Measurements from ENCODE around the gene SPINT2.
A peak's percentile ranks its signal among the peaks of the same experiment; 100 is the strongest.

Gene SPINT2

DNA sequence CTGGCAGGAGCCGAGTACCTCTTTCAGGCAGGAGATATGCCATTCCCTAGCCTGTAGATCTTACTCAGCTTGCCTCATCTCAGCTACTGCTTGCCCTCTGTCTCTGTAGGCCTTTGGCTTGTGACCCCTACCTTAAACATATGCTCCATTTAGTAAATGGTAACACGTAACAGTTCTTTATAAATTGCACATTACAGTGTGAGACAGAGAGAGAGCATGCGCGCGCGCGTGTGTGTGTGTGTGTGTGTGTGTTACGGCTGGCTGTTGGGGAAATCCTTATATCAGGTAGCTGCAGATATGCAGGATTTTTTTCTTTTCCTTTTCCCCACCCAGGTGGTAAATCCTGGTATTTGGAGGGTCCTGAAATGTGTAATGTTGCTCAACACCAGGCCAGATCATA lies 4.2 kb downstream of the SPINT2 start:
- peak overlapping the region; percentile 52 to 89 (median 79) for H3K4me3 Mint-ChIP-seq

DNA sequence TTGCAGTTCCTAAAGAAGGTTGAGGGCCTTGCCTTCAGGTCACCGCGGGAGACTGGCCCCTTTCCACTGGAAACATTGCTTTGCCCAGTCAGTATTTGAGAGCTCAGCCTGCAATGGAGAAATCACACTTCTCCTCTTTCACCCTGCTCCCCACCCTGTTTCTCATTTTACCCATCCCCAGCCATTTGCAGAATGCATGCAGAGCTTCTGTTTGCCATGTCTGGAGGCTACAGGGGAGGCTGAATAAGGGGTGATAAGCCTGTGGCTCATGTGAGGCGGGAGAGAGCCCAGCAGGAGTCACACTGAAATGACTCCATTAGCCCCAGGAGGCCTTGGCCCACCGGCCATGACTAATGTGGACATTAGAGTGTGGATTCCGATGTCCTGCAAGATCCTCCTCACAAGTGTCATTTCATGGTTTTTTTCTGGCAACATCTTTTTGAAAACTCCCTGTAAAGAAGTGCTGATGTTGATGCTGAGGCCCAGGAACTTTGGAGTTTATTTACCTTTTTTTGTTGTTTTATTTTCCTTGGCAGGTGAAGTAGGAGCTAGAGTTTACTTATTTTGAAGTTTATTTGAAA lies 6.3 kb downstream of the SPINT2 start:
- Mint-ChIP-seq H3K4me1 (peaks cover 38% of the 10 kb centered on the region), H3K27me3 (ENCODE audit: low read depth) (peaks cover 3% of the 10 kb centered on the region), H3K36me3 (ENCODE audit: low read depth) (peaks cover 6% of the 10 kb centered on the region), H3K27ac (peak overlapping the region in 2 of 3 experiments; percentile 16 to 75), H3K9me3 (no peaks in the 10 kb centered on the region), H3K4me3 (no peak overlapping the region)
- TF ChIP-seq, protein P1, sequence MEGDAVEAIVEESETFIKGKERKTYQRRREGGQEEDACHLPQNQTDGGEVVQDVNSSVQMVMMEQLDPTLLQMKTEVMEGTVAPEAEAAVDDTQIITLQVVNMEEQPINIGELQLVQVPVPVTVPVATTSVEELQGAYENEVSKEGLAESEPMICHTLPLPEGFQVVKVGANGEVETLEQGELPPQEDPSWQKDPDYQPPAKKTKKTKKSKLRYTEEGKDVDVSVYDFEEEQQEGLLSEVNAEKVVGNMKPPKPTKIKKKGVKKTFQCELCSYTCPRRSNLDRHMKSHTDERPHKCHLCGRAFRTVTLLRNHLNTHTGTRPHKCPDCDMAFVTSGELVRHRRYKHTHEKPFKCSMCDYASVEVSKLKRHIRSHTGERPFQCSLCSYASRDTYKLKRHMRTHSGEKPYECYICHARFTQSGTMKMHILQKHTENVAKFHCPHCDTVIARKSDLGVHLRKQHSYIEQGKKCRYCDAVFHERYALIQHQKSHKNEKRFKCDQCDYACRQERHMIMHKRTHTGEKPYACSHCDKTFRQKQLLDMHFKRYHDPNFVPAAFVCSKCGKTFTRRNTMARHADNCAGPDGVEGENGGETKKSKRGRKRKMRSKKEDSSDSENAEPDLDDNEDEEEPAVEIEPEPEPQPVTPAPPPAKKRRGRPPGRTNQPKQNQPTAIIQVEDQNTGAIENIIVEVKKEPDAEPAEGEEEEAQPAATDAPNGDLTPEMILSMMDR (IDR thresholded peaks at IDR 0.05; ENCODE audit: unreplicated experiment in 3 of 3) = no peak

More for the DNA sequence above, 4.2 kb downstream of the SPINT2 start:
- peaks cover 3% of the 10 kb centered on the region for H3K27me3 Mint-ChIP-seq (ENCODE audit: low read depth)
- H3K27ac Mint-ChIP-seq = peak overlapping the region; percentile 92 to 98 (median 95)
- H3K4me1 Mint-ChIP-seq = peaks cover 52% of the 10 kb centered on the region
- peaks cover 3% of the 10 kb centered on the region for H3K36me3 Mint-ChIP-seq (ENCODE audit: low read depth)
- H3K9me3 Mint-ChIP-seq = no peaks in the 10 kb centered on the region
- TF ChIP-seq, protein P1 (IDR thresholded peaks at IDR 0.05; ENCODE audit: unreplicated experiment in 3 of 3) = no peak

DNA sequence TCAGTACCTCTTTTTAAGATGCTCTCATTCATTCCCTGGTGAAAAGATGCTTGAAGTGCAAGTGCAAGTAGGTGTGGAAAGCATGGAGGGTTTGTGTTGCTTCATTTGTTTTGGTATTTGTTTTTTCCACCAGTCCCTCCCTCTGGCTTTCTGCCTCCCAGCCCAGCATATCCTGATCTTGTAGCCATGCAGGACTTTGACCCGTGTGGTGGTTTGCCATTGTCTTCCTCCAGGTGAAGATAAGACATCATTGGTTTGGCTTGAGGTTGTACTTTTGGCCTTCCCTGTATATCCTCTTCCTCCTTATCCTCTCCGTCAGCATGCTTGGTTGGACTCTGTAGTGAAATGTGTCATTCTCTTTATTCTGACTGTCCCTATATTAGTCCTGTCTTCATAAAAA lies 9.1 kb downstream of the SPINT2 start:
- Mint-ChIP-seq H3K27me3 (ENCODE audit: low read depth) (no peaks in the 10 kb centered on the region), H3K9me3 (no peaks in the 10 kb centered on the region), H3K4me3 (no peak overlapping the region), H3K4me1 (peaks cover 14% of the 10 kb centered on the region), H3K27ac (peak overlapping the region in 2 of 3 experiments; percentile 1 to 6), H3K36me3 (ENCODE audit: low read depth) (peaks cover 6% of the 10 kb centered on the region)
- TF ChIP-seq, protein P1 (IDR thresholded peaks at IDR 0.05; ENCODE audit: unreplicated experiment in 3 of 3) = no peak

DNA sequence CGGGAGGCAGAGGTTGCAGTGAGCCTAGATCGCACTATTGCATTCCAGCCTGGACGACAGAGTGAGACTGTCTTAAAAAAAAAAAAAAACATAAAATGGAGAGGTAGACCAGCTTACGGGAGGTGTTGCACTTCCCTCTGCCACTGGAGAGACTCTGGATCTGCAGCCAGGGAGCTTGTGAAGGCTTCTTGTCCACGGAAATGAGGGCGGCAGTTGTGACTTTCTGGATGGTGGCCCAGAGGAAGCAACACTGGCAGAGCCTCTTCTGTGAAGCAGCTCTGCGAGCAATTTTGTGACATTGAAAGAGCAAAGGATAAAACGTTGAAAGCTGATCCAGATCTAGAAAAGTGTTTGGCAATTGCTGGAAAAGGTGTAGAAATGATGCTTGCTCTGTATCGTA lies 10.4 kb downstream of the SPINT2 start:
- H3K9me3 Mint-ChIP-seq = no peaks in the 10 kb centered on the region
- H3K4me1 Mint-ChIP-seq = peaks cover 10% of the 10 kb centered on the region
- H3K4me3 Mint-ChIP-seq = no peak overlapping the region
- TF ChIP-seq, protein P1 (IDR thresholded peaks at IDR 0.05; ENCODE audit: unreplicated experiment in 3 of 3) = no peak
- peaks cover 6% of the 10 kb centered on the region for H3K36me3 Mint-ChIP-seq (ENCODE audit: low read depth)
- H3K27ac Mint-ChIP-seq = no peak overlapping the region
- no peaks in the 10 kb centered on the region for H3K27me3 Mint-ChIP-seq (ENCODE audit: low read depth)

DNA sequence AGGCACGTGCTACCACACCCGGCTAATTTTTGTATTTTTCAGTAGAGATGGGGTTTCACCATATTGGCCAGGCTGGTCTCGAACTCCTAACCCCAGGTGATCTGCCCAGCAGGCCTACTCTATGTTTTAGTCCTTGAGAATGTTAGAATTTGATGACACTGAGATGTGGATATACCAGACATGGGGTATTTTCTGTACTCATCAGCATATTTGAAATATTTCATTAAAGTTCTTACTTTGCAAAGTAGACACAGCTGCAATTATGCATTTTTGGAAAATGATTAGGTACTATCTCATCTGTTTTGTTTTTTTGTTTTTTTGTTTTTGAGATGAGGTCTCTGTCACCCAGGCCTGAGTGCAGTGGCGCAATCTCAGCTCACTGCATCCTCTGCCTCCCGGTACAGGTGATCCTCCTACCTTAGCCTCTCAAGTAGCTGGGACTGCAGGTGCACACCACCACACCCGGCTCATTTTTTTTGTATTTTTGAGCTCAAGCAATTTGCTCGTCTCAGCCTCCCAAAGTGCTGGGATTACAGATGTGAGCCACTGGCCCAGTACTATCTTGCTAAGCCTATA lies 12.7 kb downstream of the SPINT2 start:
- H3K27me3 Mint-ChIP-seq (ENCODE audit: low read depth) = no peaks in the 10 kb centered on the region
- no peaks in the 10 kb centered on the region for H3K9me3 Mint-ChIP-seq
- no peaks in the 10 kb centered on the region for H3K4me1 Mint-ChIP-seq
- peaks cover 3% of the 10 kb centered on the region for H3K36me3 Mint-ChIP-seq (ENCODE audit: low read depth)
- H3K27ac Mint-ChIP-seq = no peak overlapping the region
- H3K4me3 Mint-ChIP-seq = no peak overlapping the region
- TF ChIP-seq, protein P1 (IDR thresholded peaks at IDR 0.05; ENCODE audit: unreplicated experiment in 3 of 3) = no peak

DNA sequence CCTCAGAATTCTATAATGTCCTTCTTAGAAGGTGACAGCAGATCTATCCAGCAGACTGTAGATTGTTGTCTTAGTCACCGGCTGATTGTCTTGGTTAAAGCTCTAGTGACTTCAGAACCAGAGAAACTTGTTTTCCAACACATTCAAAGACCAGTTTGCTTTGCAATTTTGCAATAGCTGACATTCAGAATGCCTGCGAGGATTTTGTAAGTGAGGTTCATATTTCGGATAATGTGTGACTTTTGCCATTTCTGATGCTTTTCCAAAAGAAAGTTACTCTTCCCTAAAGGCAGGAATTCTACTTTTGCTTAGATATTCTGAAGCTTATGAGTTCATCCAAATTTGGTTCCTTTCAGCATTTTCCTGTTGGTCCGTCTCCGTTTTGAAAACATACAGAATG lies 13.2 kb downstream of the SPINT2 start:
- Mint-ChIP-seq H3K27me3 (ENCODE audit: low read depth) (no peaks in the 10 kb centered on the region), H3K27ac (peak overlapping the region; percentile 5 to 29 (median 26)), H3K9me3 (no peaks in the 10 kb centered on the region), H3K4me3 (no peak overlapping the region), H3K4me1 (no peaks in the 10 kb centered on the region), H3K36me3 (ENCODE audit: low read depth) (peaks cover 3% of the 10 kb centered on the region)
- TF ChIP-seq, protein P1 (IDR thresholded peaks at IDR 0.05; ENCODE audit: unreplicated experiment in 3 of 3) = no peak

Data from nephron (organoid).